NCI-H524 (cell line): ENCODE measurements around the gene HNRNPAB.
A peak's percentile ranks its signal among the peaks of the same experiment; 100 is the strongest.
"Not testable (repeated sequence)": the region's sequence is repeated elsewhere in the genome, so short reads cannot be mapped to it uniquely, and the experiment has no call there.

Experiments used
- DNase-seq, 2 experiments: peaks; one replicate each; lab custom pipeline; 2025; lab: John Stamatoyannopoulos, UW

Gene HNRNPAB

GRCh38 chr5:178245389-178245788 is 41.1 kb downstream of the HNRNPAB start:
- DNase-seq = no peak

DNA sequence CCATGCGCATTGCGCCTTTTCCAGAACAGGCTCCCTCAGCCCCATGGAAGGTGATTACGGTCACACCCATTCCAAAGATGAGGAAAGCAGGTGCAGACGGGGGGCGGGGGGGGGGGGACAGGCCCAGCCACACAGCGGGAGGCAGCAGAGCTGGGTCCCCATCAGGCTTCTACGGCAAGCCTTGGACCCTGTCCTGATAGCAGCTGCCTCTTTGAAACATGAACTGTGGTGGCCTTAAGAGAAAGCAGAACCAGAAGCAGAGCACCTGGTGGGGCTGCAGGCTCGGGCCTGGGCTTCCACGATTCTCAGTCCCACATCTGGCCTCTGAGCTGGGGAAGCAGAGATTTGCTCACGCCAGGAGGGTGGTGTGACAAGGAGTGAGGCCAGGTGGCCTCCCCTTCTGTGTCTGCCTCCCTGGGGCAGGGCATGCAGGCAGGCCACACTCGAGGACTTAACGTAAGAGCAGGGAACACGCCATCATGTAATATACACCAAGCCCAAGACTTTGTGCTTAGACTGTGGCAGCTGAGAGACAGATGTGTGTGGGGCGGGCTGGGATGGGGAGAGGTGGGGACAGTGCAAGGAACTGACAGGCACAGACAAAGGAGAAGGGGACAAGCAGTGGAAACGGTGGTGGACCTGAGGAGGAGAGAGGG is 42.4 kb downstream of the HNRNPAB start:
- peak; percentile 53 to 83 for DNase-seq

GRCh38 chr5:178247481-178248456 is 43.4 kb downstream of the HNRNPAB start:
- peak; percentile 34 to 76 for DNase-seq

DNA sequence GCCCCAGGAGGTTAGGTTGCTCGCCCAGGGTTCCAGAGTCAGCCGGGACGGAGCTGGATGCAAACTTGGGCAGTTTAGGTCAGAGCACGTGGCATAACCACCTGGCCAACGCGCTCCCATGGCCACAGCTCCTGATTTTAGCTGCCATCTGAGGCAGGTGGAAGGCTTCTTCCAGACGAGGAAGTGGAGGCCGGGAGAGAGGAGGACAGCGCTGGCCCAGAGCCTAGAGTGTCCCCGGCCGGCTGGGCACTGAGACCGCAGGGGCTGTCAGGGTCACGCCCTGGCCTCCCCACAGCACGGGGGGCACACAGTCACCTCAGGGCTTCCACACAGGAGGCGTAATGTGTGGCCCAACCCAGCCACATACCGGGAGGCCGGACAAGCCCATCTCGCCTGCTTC is 44.4 kb downstream of the HNRNPAB start:
- DNase-seq = no peak

GRCh38 chr5:178249191-178249989 is 45.1 kb downstream of the HNRNPAB start:
- no peak for DNase-seq

GRCh38 chr5:178250263-178250662 is 45.9 kb downstream of the HNRNPAB start:
- DNase-seq = no peak

DNA sequence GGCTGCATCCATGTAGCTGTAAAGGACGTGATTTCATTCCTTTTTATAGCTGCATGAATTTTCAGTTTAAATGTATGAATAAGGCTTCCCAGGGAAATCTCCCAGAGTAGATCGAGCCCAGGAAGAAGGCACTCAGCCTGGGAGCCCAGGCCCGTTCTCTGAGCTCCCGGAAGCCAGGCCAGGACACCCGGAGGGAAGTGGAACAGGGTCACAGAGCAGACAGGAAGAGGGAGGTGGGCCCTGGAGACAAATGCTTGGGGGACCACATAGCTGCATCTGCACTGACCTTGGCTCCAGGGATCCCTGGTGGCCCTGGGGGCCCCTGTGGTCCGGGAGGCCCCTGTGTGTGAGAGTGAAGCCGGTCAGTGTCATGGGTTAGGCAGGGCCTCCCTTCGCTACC is 47.9 kb downstream of the HNRNPAB start:
- no peak for DNase-seq

GRCh38 chr5:178253632-178254031 is 49.3 kb downstream of the HNRNPAB start:
- not testable (repeated sequence) for DNase-seq

- no peak for DNase-seq
Observed at GRCh38 chr5:178256746-178257145, 52.4 kb downstream of the HNRNPAB start.

DNA sequence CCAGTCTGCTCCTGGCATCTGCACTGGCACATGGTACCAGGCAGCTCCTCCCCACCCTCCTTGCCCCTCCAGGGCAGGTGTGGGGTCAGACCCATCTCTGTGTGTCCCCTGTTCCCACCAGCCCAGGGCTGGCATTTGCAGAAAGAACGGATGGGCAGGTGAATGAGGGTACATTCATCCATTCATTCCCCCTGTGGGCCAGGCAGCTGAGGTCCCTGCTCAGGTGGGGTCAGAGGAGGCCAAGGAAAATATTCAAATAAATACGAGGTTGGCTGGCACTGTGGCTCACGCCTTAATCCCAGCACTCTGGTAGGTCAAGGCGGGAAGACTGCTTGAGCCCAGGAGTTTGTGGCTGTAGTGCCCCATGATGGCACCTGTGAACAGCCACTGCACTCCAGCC is 53.3 kb downstream of the HNRNPAB start:
- no peak for DNase-seq

DNA sequence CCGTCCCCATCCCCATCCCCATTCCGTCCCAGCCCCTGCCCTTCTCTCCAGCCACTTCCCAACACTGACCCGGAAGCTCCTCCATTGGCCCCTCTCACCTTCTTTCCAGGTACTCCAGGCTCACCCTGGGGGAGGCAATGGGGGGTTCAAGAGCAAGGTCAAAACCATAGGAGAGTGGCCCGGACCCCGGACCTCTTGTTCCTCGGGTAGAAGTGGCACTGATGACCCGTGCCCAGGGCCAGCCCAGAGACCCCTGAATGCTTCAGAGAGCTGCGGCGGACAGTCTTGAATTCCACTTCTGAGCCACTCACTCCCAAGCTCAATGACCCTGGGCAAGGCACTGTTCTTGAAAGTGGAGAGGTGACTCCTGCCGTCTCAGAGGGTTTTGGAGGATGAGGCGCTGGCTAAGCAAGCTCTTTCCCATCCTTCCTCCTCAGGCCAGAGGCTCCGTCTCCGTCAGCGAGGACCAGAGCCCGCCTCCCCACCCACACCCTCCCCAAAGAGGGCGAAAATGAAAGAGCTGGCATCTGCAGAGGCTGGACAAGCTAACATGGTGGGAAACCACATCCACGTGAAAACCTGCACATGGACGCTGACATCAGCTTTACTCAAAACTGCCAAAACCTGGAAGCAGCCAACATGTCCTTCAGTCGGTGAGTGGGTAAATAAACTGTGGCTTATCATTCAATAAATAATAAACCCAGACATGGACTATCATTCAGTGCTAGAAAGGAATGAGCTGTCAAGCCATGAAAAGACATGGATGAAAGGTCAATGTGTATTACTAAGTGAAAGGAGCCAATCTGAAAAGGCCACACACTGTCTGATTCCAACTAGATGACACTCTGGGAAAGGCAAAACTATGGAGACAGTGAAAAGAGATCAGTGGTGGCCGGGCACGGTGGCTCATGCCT is 55.5 kb downstream of the HNRNPAB start:
- DNase-seq = no peak
